GM21381 (cell line): ENCODE results near the gene LAMA5.

Experiments
- ATAC-seq: cut with Tn5 transposase; IDR thresholded peaks from one replicate; pipeline ENCODE4 v1.9.1; 2021; ENCODE audit warnings: mild to moderate bottlenecking, moderate library complexity; ENCODE audit not compliant: unreplicated experiment

Gene LAMA5

GRCh38 chr20:62318400-62319345, 48.4 kb downstream of the LAMA5 start:
- ATAC-seq, result no peak

GRCh38 chr20:62317167-62317655, 49.9 kb downstream of the LAMA5 start:
- ATAC-seq, result no peak

- no peak for ATAC-seq
These were observed 50.6 kb downstream of the LAMA5 start for GRCh38 chr20:62316331-62317166.

GRCh38 chr20:62315773-62316172, 51.3 kb downstream of the LAMA5 start:
- no peak for ATAC-seq

- ATAC-seq, result no peak
These were observed 52.3 kb downstream of the LAMA5 start for GRCh38 chr20:62314711-62315302.

GRCh38 chr20:62314339-62314638, 52.8 kb downstream of the LAMA5 start:
- ATAC-seq, result no peak

GRCh38 chr20:62313460-62314338, 53.4 kb downstream of the LAMA5 start:
- ATAC-seq, result no peak

GRCh38 chr20:62313021-62313420, 54.1 kb downstream of the LAMA5 start:
- no peak for ATAC-seq

GRCh38 chr20:62312662-62312977, 54.5 kb downstream of the LAMA5 start:
- ATAC-seq, result no peak

- no peak for ATAC-seq
These were observed 55.1 kb downstream of the LAMA5 start for GRCh38 chr20:62311832-62312661.

- ATAC-seq, result no peak
These were observed 56.0 kb downstream of the LAMA5 start for GRCh38 chr20:62311150-62311549.

- ATAC-seq, result no peak
These were observed 56.4 kb downstream of the LAMA5 start for GRCh38 chr20:62310757-62311121.

GRCh38 chr20:62309947-62310756, 57.0 kb downstream of the LAMA5 start:
- ATAC-seq, result no peak

GRCh38 chr20:62309198-62309944, 57.7 kb downstream of the LAMA5 start:
- no peak for ATAC-seq

- ATAC-seq, result no peak
These were observed 58.9 kb downstream of the LAMA5 start for GRCh38 chr20:62308102-62308822.

GRCh38 chr20:62307226-62308101, 59.6 kb downstream of the LAMA5 start:
- no peak for ATAC-seq
